HG02642 (cell line): ENCODE measurements around the gene HACD2.
"Not testable (repeated sequence)": the region's sequence is repeated elsewhere in the genome, so short reads cannot be mapped to it uniquely, and the experiment has no call there.

Source experiments
- ATAC-seq: cut with Tn5 transposase; IDR thresholded peaks from one replicate; pipeline ENCODE4 v1.9.1; 2021; ENCODE audit warnings: mild to moderate bottlenecking; ENCODE audit not compliant: unreplicated experiment, poor library complexity

The HACD2 gene

DNA sequence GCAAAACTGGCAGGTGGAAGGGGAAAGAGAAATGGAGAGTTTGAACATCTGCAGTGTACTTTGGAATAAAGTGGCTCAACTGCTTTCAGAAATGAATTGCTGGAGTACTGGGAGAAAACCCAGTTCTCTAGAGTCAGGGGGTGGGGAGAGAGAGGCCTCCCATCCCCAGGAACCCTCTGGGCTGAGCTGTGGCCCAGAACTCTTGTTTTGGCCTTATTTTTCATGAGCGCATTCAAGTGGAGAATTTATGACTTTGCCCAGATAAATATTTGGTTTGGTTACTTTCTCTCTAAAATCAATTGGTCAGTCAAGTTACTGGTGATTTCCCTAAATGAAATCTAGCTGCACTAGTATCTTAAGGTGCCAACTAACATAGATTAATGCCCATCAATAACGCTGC, 28.7 kb upstream of the HACD2 start:
- ATAC-seq = no peak

DNA sequence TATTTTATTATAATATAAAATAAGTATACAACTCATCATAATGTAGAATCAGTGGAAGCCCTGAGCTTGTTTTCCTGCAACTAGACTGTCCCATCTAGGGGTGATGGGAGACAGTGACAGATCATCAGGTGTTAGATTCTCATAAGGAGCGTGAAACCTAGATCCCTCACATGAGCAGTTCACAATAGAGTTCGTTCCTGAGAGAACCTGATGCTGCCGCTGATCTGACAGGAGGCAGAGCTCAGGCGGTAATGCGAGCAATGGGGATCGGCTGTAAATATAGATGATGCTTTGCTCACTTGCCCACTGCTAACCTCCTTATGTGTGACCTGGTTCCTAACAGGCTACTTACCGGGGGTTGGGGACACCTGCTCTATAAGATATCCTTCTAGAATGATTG, 26.8 kb upstream of the HACD2 start:
- ATAC-seq = not testable (repeated sequence)

DNA sequence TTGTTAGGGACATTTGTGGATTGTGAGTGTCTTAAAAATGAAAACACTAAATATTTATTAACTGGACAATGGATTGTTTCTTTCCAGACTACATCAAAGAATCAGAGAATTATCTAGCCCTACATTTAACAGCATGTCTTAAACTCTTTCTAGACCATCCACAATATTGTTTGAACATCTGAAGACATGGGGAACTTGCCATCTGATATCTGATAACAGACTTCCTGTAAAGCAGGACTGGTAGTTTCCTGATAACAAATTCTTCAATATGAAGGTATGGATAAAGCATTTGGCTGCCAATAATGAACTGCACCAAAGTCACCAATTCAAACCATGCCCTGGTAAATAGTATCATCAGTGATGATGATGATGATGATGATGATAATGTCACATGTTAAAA, 26.2 kb upstream of the HACD2 start:
- ATAC-seq = no peak

DNA sequence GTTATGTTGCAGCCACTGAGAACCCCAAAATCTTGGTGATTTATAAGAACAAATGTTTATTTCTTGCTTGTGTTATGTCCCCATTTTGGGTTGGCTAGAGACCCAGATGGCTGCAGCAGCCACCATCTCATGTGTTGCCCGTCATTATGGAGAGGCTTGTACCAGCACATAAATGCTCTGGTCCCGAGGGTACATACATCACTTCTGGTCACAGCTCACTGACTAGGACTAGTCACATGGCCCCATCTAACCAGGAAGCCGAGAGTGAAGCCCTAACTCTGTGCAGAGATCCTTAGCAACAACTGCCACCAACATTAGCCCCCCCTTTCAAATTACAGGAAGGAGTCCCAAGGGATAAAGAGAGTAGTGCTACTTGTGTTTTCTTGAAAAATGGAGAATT, 25.5 kb upstream of the HACD2 start:
- peak; percentile 83 for ATAC-seq

DNA sequence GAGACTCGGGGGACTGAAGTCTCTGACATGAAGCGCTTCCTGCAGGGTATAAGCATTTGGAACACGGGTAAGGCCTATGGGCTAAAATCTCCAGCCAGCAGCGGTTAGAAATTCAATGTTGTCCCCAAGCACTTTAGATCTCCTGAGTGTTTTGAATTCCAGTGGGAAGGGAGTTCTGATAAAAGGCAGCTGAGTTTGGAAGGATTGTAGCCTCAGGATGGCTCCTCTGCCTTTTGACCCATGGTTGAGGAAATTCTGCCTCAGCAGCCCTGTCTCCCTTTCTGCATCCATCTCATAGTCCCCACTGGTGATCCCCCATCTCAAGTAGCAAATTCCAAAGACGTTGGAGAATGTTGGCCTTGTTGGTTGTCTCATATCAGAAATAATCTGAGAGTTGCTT, 24.2 kb upstream of the HACD2 start:
- ATAC-seq = no peak

DNA sequence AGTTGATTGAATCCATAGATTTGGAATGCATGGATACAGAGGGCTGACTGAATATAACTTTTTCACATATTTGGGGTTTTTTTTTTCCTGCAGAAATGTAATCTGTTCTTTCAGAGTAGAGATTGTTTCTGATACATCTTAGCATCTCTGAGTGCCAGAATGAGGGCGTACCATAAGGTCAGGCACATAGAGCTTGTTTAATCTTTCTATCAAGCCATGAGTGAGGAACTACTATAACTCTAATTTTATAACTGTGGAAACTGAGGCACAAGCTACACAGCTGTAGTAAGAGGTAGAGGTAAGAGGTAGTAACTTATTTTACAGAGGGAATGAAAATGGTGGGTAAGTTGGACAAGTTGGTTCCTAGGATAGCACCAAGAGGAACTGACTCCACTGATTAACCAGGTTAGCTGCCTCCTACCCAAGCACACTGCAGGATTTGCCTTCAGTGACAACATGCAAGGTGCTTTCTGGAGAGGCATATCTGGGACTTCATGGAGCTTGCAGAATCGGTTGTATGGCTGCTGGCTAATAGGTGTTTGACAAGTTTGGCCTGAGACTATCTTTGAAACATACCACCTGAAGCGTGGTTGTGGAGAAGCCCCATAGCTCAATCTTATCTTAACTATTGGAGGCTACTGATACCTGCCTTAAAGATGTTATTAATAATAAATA, 23.5 kb upstream of the HACD2 start:
- no peak for ATAC-seq

DNA sequence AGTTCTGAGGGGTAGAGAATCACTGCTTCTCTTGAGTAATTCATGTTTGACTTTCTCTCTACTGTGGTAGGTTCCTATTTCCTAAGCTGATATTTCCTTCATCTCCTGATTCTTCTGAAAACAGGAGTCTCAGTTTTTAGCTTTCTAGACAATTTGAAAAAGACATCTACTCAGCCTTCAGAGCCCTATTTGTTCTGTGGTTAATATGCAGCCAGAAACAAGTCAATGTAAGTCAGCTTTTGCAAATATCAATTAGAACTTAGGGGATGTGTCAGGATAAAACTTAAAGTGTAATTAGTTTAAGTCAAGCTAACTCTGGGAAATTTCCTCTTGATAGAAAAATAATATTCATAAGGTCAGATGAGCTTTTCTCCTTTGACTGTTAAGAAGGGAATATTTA, 21.7 kb upstream of the HACD2 start:
- no peak for ATAC-seq

DNA sequence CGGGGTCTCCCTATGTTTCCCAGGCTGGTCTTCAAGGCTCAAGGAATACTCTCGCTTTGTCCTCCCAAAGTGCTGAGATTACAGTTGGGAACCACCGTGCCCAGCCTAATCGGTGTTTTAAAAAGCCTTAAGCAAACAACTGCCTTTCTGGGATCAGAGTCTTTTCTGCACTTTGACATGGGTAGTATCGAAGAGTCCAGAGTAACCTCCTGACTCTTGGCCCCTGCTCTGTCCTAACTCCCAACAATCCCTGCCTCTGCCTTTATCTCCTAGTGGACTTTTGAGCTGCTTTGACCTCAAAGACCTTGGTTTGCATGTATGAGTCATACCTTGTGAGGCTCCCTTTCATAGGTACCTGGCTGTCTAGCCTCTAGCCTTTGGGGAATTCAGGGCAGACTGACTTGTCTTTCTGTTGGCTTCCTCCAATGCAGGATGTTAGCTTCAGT, 21.0 kb upstream of the HACD2 start:
- ATAC-seq = peak; percentile 78

DNA sequence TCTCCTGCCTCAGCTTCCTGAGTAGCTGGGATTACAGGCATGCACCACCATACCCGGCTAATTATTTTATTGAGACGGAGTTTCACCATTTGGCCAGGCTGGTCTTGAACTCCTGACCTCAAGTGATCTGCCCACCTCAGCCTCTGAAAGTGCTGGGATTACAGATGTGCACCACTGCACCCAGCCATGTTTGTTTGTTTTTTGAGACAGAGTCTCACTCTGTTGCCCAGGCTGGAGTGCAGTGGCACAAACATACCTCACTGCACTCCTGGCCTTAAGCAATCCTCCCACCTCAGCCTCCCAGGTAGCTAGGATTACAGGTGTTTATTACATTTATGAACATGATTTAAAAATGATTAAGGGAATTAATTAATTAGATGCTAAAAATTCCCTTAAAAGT, 18.3 kb upstream of the HACD2 start:
- ATAC-seq = not testable (repeated sequence)

DNA sequence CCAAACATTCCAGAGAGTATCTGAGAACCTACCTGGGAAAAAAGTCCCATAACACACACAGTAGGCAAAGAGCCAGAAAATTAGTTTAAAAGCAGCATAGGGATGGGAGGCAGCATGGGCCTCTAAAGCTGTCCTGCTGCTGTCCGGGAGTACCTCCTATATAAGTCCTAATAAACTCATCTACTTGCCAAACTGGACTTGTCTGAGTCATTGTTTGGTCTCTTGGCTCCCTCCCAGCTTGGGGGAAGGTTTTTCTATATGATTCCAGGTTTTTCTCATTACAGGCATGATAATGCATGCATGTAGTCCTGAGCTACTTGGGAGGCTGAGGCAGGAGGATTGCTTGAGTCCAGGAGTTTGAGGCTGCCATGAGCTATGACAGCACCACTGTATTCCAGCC, 17.5 kb upstream of the HACD2 start:
- ATAC-seq = no peak

DNA sequence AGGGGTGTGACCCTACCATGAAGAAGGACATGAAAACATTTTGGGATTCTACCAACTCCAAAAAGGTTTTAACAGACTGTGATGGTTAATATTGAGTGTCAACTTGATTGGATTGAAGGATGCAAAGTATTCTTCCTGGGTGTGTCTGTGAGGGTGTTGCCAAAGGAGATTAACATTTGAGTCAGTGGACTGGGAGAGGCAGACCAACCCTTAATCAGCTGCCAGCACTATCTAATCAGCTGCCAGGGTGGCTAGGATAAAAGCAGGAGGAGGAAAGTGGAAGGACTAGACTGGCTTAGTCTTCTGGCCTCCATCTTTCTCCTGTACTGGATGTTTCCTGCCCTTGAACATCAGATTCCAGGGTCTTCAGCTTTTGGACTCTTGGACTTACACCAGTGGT, 16.0 kb upstream of the HACD2 start:
- ATAC-seq = not testable (repeated sequence)

DNA sequence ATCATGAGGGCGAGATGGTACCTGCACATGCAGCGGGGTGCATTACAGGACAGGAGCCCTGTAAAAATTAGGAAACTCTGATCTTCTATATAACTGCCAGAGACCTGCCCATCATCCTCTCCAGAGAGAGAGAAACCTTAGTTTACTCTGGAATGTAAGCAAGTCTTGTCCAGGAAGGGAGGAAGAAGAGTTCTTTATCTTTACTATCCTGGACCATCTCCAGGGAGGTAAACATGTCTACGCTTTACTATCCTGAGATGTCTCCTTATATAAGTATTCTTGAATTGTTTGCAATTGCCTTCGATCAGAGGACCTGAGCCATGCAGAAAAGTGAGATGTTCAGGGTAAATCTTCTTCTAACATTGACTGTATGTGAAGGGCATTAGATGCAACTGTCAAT, 12.7 kb upstream of the HACD2 start:
- ATAC-seq = no peak

DNA sequence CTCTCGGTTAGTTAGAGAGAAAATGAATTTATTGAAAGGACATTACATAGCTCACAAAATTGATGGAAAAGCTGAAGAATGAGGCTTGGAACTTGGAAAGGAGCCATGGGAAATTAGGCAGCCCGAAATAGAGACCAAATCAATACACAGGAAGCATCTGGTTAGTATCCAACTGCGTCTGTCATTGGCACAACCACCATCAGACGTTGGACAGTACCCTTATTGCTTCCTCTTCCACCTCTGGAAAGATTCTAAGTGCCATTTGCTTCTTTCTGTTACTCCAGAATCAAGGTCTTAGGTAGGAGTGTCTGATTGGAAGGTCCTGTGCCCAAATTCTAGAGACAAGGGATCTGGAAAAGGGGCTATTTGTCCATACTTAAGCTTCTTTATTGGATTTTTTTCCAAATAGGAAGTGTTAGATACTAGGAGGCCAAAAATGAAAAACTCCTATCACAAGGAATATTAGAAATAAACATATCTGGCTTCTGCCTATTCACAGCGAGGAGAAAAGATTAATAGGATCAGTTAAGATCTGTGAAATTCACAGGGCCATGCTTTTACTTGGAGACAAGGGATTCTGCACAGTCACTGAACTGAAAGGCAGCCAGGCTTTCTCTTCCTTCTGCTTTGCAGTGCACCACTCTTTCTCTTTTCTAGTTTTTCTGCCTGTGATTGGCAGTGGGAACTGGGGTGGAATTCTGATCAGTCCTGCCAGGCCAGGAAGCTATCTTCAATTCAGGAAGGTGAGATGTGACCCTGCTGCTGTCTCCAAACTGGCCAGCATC, 10.7 kb upstream of the HACD2 start:
- no peak for ATAC-seq

DNA sequence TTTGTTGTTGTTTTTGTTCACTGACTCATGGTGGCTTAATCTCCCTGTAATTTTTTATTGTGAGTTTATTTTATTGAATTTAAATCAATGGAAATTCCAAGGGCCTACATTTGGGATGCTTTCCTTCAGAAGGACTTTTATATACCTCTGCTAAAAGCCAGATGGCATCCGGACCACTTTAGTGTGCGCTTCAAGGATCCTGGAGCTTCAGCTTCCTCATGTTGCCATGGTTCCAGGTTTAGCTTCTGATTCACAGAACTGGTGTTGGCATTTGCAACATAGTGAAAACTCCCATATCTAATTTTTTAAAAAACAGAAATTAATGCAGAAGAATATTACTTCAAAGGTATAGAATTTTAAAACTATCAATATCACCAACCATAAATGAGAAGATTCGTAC, 8.5 kb upstream of the HACD2 start:
- no peak for ATAC-seq

DNA sequence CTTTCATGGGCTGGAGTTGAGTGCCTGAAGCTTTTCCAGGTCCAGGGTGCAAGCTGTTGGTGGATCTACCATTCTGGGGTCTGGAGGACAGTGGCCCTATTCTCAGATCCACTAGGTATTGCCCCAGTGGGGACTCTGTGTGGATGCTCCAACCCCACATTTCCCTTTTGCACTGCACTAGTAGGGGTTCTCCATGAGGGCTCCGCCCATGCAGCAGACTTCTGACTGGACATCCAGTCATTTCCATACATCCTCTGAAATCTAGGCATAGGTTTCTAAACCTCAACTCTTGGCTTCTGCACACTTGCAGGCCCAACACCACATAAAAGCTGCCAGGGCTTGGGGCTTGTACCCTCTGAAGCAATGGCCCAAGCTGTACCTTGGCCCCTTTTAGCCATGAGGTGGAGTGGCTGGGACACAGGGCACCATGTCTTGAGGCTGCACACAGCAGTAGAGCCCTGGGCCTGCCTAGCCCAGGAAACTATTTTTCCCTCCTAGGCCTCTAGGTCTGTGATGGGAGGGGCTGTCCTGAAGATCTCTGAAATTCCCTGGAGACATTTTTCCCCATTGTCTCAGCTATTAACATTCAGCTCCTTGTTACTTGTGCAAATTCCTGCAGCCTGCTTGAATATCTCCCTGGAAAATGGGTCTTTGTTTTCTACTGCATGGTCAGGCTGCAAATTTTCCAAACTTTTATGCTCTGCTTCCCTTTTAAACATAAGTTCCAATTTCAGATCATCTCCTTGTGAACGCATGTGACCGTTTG, 6.0 kb upstream of the HACD2 start:
- no peak for ATAC-seq

DNA sequence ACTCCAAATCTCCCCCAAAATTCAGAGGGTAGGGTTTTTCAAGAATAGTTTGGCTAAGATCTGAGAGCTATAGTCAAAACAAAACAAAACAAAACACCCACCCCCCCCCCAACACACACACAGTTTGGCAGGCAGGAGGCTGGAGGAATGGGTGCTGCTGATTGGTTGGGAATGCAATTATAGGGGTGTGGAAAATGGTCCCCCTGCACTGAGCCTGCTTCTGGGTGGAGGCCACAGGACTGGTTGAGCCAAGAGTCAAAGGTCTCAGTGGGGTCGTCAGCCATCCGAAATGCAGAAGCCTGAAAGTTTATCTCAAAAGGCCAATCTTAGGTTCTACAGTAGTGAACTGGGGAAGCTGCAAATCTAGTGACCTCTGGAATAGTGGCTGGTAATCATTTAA, 2.5 kb upstream of the HACD2 start:
- no peak for ATAC-seq

DNA sequence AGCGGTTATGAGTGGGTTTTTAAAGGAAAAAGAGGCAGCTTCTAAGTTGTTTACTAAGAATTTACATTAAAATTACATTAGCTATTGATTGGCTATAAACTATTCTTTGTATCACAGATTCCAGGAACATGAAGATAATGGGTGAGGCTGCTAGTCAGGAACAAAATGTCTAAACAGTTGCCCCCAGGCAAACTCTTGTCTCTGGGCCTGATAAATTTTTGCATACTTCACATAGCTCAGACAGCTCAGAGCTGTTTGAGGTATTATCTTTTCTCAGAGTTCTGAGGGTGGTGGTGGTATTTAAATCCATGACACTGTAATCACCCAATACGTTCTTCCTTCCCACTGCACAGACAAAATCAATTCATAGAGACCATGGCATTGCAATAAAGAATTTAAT, 2.1 kb upstream of the HACD2 start:
- ATAC-seq = no peak

DNA sequence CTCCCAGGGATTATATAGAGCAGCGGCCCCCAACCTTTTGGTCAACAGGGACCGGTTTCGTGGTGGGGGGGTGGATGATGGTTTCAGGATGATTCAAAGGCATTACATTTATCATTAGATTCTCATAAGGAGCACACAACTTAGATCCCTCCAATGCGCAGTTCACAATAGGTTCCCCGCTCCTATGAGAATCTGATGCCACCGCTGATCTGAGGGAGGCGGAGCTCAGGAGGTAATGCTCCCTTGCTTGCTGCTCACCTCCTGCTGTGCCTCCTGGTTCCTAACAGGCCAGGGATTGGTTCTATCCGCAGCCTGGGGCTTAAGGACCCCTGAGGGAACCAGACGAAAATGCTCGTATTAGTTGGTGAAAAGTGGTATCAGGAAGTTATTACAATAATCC, 1.3 kb upstream of the HACD2 start:
- no peak for ATAC-seq

DNA sequence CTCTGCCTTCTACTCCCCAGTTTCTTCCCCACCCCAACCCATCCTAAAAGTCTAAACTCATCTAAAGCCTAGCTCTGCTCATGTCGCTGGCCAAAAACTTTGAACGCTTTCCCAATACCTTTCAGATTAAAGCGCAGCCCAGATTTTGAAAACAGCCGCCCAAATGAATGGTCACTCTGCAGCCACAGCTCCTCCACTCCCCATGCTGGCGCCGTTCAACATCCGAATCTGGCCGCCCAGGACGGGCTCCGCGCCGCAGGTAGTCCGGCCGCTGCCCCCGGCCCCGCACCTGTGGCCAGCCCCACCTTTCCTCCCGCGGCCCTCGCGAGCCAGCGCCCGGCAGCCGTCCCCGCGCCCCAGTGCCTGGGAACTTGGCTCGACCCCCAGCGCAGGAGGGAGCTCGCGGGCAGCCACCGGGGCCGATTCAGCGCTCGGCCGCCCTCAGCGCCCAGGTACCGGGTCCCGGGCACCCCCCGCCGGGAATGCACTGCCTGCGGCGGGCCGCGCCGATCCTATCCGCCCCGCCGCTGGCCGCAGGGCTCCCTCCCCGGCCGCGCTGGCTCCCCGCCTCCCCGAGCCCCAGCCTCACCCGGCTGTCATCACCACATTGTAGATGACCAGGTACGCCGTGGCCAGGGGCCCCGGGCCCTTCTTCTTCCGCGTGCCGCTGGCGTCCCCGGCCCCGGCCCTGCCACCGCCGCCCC, 417 bp downstream of the HACD2 start:
- peak; percentile 38 for ATAC-seq

DNA sequence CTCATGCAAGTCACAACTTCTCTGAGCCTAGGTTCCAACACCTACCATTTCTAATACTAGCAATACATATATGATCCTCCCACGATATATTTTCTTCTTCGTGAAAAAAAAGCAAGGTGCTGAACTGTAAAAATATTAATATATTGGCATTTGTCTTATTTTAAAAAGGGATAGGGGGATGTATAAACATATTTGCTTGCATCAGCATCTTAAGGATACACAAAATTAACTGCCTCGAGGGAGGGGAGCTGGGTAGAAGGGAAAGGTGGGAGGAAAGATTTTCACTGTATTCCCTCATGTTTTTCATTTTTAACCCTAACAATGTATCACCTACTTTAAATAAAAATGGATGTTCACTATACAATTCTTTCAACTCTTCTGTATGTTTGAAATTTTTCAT, 1.3 kb downstream of the HACD2 start:
- ATAC-seq = no peak

DNA sequence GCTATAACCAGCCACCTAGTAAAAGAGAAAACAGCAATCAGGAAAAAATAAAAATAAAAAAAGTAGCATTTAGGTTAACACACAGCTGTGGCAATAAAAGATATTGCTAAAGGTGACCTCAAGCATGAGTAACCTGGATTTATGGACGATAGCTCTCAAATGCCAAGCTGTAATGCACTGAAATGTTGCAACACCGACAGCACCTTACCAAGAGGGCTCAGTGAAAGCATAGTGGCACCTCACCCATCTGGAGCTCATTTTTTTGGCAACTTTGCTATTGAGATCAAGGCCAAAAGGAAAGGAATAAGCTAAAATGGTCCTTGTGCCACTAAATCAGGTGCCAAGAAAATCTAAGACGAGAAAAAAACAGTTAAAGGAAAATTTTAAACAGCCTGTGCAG, 2.5 kb downstream of the HACD2 start:
- no peak for ATAC-seq
